HG03025 (cell line): ENCODE data around the gene XBP1.
"Not testable (repeated sequence)": the region's sequence is repeated elsewhere in the genome, so short reads cannot be mapped to it uniquely, and the experiment has no call there.

Source experiments
- ATAC-seq: cut with Tn5 transposase; IDR thresholded peaks from one replicate; pipeline ENCODE4 v1.9.1; 2021; ENCODE audit warnings: mild to moderate bottlenecking, moderate library complexity; ENCODE audit not compliant: unreplicated experiment, low FRiP score

Gene XBP1

GRCh38 chr22:28819253-28820096 is 19.1 kb upstream of the XBP1 start:
- no peak for ATAC-seq

DNA sequence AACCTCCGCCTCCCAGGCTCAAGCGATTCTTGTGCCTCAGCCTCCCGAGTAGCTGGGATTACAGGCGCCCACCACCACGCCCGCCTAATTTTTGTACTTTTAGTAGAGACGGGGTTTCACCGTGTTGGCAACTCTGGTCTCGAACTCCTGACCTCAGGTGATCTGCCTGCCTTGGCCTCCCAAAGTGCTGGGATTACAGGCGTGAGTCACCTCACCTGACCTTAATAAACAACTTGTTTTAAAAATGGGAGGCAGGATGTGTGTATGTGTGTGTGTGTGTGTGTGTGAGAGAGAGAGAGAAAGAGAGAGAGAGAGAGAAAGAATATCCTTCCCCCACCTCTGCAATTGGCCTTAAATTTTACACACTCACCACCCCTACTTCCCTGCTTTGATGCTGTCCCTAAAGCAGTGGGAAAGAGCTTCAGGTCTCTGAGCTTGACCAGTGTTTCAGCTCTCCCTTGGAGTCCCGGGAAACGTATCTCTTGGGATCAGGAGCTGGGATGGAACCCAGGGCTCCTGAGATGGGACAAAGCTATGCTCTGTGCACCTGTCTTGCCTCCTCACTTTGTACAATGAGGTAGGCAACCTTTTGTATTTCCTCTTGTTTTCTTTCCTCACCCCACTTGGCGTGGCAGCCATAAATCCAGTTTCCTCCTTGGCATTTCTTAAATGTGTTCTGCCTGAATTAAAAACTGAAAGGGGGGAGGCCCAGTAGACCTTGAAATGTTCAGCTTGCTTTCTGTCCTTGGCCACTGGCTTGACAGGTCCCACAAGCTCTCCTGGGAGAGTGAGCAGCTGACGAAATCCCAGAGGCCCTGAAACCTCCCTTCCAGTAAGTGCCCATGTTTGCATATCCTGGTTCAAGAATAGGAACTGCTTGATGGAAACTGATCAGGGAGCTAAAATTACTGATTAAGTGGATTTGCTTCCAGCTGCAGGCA is 17.8 kb upstream of the XBP1 start:
- no peak for ATAC-seq

DNA sequence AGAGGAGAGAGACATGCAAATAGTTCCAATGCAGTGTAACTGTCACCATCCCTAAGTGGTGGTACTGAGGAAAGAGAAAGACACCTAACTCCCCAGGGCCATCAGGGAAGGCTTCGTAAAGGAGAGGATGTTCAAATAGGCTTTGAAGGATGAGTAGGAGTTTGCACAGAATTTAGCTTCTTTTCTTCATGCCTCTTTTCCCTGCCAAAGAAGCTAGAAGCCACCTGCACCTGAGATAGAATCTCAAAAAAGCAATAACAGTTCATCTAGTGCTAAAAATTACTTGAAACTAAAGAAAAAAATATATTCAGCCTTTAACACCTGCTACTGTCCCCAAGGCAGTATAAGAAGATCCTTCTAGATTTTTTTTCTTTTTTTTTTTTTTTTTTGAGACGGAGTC is 16.7 kb upstream of the XBP1 start:
- no peak for ATAC-seq

DNA sequence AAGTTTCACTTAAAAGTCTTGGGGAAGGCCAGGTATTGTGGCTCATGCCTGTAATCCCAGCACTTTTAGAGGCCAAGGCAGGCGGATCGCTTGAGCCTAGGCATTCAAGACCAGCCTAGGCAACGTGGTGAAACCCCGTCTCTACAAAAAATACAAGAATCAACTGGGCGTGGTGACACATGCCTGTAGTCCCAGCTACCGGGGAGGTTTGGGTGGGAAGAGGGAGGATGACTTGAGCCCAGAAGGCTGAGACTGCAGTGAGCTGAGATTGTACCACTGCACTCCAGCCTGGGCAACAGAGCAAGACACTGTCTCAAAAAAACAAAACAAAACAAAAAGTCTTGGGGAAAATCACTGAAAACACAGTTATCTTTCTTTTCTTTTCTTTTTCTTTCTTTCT is 15.4 kb upstream of the XBP1 start:
- no peak for ATAC-seq

GRCh38 chr22:28815111-28815510 is 14.7 kb upstream of the XBP1 start:
- no peak for ATAC-seq

DNA sequence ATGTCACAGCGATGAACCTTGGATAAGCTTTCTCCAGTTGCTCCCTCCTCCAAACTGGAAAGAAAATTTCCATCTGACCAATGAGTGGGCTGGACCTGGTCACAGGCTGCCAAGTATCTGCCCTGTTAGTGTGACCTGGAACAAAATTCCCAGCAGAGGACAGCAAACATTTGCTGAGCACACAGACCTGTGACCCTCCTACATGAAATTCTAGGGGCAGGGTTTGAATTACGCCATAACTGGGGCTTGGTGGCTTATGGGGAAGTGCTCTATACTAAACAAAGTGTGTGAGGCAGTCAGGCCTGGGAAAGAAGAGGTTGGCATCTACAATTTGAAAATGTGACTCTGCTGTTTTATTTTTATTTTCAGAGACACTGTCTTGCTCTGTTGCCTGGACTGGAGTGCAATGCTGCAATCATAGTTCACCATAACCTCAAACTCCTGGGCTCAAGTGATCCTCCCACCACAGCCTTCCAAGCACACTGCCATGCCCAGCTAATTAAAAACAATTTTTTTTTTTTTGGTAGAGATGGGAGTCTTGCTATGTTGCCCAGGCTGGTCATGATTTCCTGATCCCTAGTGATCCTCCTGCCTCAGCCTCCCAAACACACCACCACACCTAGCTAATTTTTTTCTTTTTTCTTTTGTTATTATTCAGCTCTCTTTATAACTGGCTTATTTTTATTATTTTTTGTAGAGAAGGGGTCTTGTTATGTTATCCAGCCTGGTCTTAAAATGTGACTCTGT is 13.6 kb upstream of the XBP1 start:
- no peak for ATAC-seq

- no peak for ATAC-seq
These were observed 12.1 kb upstream of the XBP1 start for GRCh38 chr22:28812516-28812915.

GRCh38 chr22:28810821-28811491 is 10.6 kb upstream of the XBP1 start:
- no peak for ATAC-seq

GRCh38 chr22:28808716-28809355 is 8.5 kb upstream of the XBP1 start:
- no peak for ATAC-seq

GRCh38 chr22:28805426-28805825 is 5.1 kb upstream of the XBP1 start:
- not testable (repeated sequence) for ATAC-seq

DNA sequence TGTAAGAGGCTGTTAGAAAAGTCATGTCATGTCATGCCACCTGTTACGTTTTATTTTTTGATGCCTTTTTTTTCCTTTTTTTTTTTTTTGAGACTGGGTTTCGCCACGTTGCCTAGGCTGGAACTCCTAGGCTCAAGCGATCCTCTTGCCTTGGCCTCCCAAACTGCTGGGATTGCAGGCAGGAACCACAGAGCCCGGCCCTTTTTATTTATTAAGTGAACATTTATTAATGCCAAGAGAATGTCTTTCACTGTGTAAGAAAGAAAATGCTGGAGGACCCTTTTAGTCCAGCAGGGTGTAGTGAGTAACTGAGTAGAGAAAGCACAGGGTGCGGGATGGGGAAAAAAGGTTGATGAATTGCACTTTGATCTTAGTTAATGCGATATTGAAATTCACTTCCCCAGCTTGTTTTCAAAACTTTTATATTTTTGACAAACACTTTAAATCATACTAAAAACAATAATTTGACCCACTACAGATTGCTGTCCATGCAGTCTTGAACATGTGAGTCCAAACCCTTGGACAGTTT is 2.3 kb upstream of the XBP1 start:
- no peak for ATAC-seq

- no peak for ATAC-seq
These were observed 1.7 kb upstream of the XBP1 start for GRCh38 chr22:28801845-28802594.

- ATAC-seq = peak; percentile 38
These were observed 612 bp downstream of the XBP1 start for GRCh38 chr22:28799606-28800307.

DNA sequence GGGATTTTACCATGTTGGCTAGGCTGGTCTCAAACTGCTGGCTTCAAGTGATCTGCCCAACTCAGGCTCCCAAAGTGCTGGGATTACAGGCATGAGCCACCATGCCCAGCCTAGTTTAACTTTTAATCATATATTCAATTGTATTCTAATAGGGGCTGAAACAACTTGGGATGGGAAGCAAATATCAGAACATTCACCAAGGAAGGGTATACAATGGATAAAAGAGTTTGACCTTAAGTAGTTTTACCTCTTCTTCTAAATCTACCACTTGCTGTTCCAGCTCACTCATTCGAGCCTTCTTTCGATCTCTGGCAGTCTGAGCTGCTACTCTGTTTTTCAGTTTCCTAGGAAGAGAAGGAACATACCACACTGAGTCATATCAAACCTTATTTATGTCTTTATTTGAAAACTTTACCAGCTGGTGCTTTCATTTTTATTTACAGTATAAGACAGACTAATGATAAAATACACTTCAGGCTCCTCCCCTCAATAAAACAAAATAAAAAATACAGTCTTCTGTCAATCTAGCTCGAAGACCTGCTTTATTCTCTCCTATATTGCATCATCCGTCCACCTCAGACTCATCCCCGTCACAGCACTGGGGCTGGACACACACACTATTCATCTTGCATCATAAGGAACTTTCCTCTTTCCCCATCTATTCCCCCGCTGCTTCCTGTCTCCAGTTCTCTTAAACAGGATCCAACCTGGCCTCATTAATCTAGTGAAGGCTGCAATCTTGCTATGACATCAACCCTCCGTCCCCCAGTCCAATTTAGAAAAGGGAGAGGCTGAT is 1.4 kb downstream of the XBP1 start:
- no peak for ATAC-seq

- no peak for ATAC-seq
These were observed 4.2 kb downstream of the XBP1 start for GRCh38 chr22:28795932-28796856.

DNA sequence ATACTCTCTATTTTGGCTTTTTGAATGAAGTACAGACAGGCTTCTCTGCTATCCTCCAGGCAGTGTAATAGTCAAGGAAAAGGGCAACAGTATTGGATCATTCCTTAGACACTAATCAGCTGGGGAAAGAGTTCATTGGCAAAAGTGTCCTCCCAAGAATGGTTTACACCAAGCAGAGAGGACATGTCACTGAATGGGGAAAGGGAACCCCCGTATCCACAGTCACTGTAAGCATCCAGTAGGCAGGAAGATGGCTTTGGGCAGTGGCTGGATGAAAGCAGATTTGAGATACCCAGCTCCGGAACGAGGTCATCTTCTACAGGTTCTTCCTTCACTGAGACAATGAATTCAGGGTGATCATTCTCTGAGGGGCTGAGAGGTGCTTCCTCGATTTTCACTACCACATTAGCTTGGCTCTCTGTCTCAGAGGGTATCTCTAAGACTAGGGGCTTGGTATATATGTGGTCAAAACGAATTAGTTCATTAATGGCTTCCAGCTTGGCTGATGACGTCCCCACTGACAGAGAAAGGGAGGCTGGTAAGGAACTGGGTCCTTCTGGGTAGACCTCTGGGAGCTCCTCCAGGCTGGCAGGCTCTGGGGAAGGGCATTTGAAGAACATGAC is 5.2 kb downstream of the XBP1 start:
- no peak for ATAC-seq
